DND-41 (cell line): Measurements from ENCODE around the gene HS3ST6.

ENCODE experiments used
- ATAC-seq: fragments of 200-7000 bp; cut with Tn5 transposase; 3 replicates; pipeline ENCODE4 v1.9.1; 2021; ENCODE audit warnings: low read depth; ENCODE audit not compliant: insufficient read depth
- DNase-seq: peaks from one replicate; pipeline ENCODE4 v3.0.0-alpha.2; 2020
- H2AFZ ChIP-seq: 2 replicates; pipeline ENCODE4 v1.6.0; 2012; ENCODE audit warnings: low read depth, low read length
- H3K27ac ChIP-seq: 2 replicates; pipeline ENCODE4 v1.5.1; 2012; ENCODE audit warnings: low read length, inconsistent platforms
- H3K27me3 ChIP-seq: fragments of 200-600 bp; sonication (generic); 2 replicates; pipeline ENCODE4 v1.6.0; 2012; ENCODE audit warnings: low read length, mild to moderate bottlenecking, inconsistent platforms; ENCODE audit not compliant: insufficient read depth, poor library complexity
- H3K36me3 ChIP-seq: 2 replicates; pipeline ENCODE4 v1.5.1; 2012; ENCODE audit warnings: low read length, inconsistent platforms; ENCODE audit not compliant: insufficient read depth
- H3K4me1 ChIP-seq: 2 replicates; pipeline ENCODE4 v1.5.1; 2012; ENCODE audit warnings: mild to moderate bottlenecking, low read length; ENCODE audit not compliant: insufficient read depth
- H3K4me2 ChIP-seq: 2 replicates; pipeline ENCODE4 v1.6.0; 2012; ENCODE audit warnings: mild to moderate bottlenecking, moderate library complexity, low read length, inconsistent platforms; ENCODE audit not compliant: insufficient read depth
- H3K4me3 ChIP-seq, 2 experiments: fragments of 200-600 bp in 1 of 2; shearing (Covaris generic) in 1 of 2; 2 replicates each; pipeline ENCODE4 v1.5.1; 2012 to 2016; ENCODE audit warnings: inconsistent platforms in 2 of 2, low read length in 2 of 2, mild to moderate bottlenecking in 2 of 2, low read depth in 1 of 2, moderate library complexity in 1 of 2
- H3K79me2 ChIP-seq: 2 replicates; pipeline ENCODE4 v1.6.0; 2012; ENCODE audit warnings: low read length, inconsistent platforms; ENCODE audit not compliant: insufficient read depth
- H3K9ac ChIP-seq: 2 replicates; pipeline ENCODE4 v1.6.0; 2012; ENCODE audit warnings: low read depth, mild to moderate bottlenecking, inconsistent platforms, low read length, moderate library complexity
- H3K9me3 ChIP-seq: 2 replicates; pipeline ENCODE4 v1.5.1; 2012; ENCODE audit warnings: low read length, moderate library complexity, mild to moderate bottlenecking, inconsistent platforms; ENCODE audit not compliant: insufficient read depth, severe bottlenecking
- H4K20me1 ChIP-seq: 2 replicates; pipeline ENCODE4 v1.6.0; 2012; ENCODE audit warnings: low read length; ENCODE audit not compliant: insufficient read depth
- CTCF ChIP-seq: IDR thresholded peaks from 2 replicates; pipeline ENCODE4 v1.5.1; 2012; ENCODE audit warnings: borderline replicate concordance, low read length, moderate library complexity, mild to moderate bottlenecking; ENCODE audit not compliant: poor library complexity, severe bottlenecking; ENCODE audit errors: extremely low read depth
- EZH2 ChIP-seq: IDR thresholded peaks from 3 replicates; pipeline ENCODE4 v1.6.1; 2012; ENCODE audit warnings: borderline replicate concordance, low read depth, mild to moderate bottlenecking, moderate library complexity, low read length, inconsistent platforms; ENCODE audit not compliant: severe bottlenecking

Gene HS3ST6

GRCh38 chr16:1942810-1943726 lies 24.9 kb upstream of the HS3ST6 start, which contains the start of gene MSRB1:
TSS of gene MSRB1 (minus strand) at chr16:1943199. CDS start at chr16:1943156, 43 bp downstream.
- Histone ChIP-seq H4K20me1 (no peaks in the 10 kb centered on the region; the same call in 1 of the 2 replicates), H3K36me3 (peaks cover 26% of the 10 kb centered on the region), H3K4me2 (peak within 1 kb of the TSS; percentile 94), H3K4me1 (peaks cover 26% of the 10 kb centered on the region), H3K27ac (peak within 1 kb of the TSS; percentile 67), H3K27me3 (no peaks in the 10 kb centered on the region), H3K4me3 (peak within 1 kb of the TSS; percentile 66 to 73; a peak in 3 of 4 replicates), H3K79me2 (no peaks in the 10 kb centered on the region; the same call in none of the 2 replicates), H2AFZ (peak within 1 kb of the TSS; percentile 98), H3K9me3 (no peaks in the 10 kb centered on the region), H3K9ac (peak within 1 kb of the TSS; percentile 66)
- DNase-seq (peak; percentile 100), ATAC-seq (peak; percentile 96)
- TF ChIP-seq CTCF = peak; percentile 22
- TF ChIP-seq EZH2 = no peak

GRCh38 chr16:1942047-1942809 lies 24.0 kb upstream of the HS3ST6 start:
- Histone ChIP-seq H3K27ac (peak overlapping the region; percentile 59), H3K9me3 (no peaks in the 10 kb centered on the region), H3K4me3 (peak overlapping the region; percentile 66 to 73; a peak in 3 of 4 replicates), H3K27me3 (no peaks in the 10 kb centered on the region), H3K36me3 (peaks cover 28% of the 10 kb centered on the region), H2AFZ (peak overlapping the region; percentile 74), H3K9ac (peak overlapping the region; percentile 66), H3K79me2 (no peaks in the 10 kb centered on the region; the same call in none of the 2 replicates), H3K4me2 (peak overlapping the region; percentile 94), H4K20me1 (no peaks in the 10 kb centered on the region; the same call in 1 of the 2 replicates), H3K4me1 (peaks cover 26% of the 10 kb centered on the region)
- DNase-seq (no peak), ATAC-seq (no peak)
- no peak for TF ChIP-seq CTCF
- TF ChIP-seq EZH2 = no peak

- Histone ChIP-seq H3K27ac (no peak overlapping the region), H3K9me3 (no peaks in the 10 kb centered on the region), H3K79me2 (no peaks in the 10 kb centered on the region; the same call in none of the 2 replicates), H2AFZ (no peak overlapping the region), H3K4me2 (peak overlapping the region; percentile 94), H3K9ac (peak overlapping the region; percentile 66), H4K20me1 (no peaks in the 10 kb centered on the region; the same call in 1 of the 2 replicates), H3K27me3 (no peaks in the 10 kb centered on the region), H3K36me3 (peaks cover 28% of the 10 kb centered on the region), H3K4me3 (peak overlapping the region in 1 of 2 experiments; percentile 73; a peak in 2 of 4 replicates), H3K4me1 (peaks cover 26% of the 10 kb centered on the region)
- DNase-seq = no peak
- no peak for TF ChIP-seq EZH2
- peak; percentile 19 for TF ChIP-seq CTCF
- ATAC-seq = no peak
Observed at GRCh38 chr16:1941162-1942046, 23.2 kb upstream of the HS3ST6 start.
